Caco-2 (cell line): ENCODE results near the gene NAA30. TPM values are rescaled to one million over a fixed set of nuclear protein-coding genes. Genes with fewer than 3 reads are reported as not detected.
A peak's percentile ranks its signal among the peaks of the same experiment; 100 is the strongest.

Source experiments
- BruUV-seq: library from RNA; stranded (reverse); fragments of 400-500 nt; replicated peaks from 2 replicates; lab custom pipeline; 2021; lab: Mats Ljungman, UMichigan
- CTCF ChIA-PET: fragments of 300-600 bp; sonication (Branson Sonifier 250); formaldehyde crosslinking; loops from one replicate; lab custom pipeline; 2022; ENCODE audit warnings: antibody characterized with exemption; lab: Charles Lee
- POLR2A ChIA-PET: fragments of 300-600 bp; sonication (Branson Sonifier 250); formaldehyde crosslinking; loops from one replicate; lab custom pipeline; 2022; ENCODE audit warnings: antibody characterized with exemption; lab: Charles Lee
- DNase-seq, 2 experiments: peaks; one replicate each; pipeline versions ENCODE4 v3.0.0 to v3.0.0-alpha.2; 2020 to 2022
- H3K27me3 ChIP-seq: replicated peaks from 2 replicates; pipeline ENCODE4 v1.6.0; 2011; ENCODE audit warnings: low read length; ENCODE audit not compliant: control insufficient read depth, insufficient read depth
- H3K36me3 ChIP-seq: 2 replicates; pipeline ENCODE4 v1.5.1; 2011; ENCODE audit warnings: low read length; ENCODE audit not compliant: control insufficient read depth, insufficient read depth
- H3K4me1 ChIP-seq: fragments of 250-450 bp; sonication (Bioruptor Pico); 2 replicates; pipeline ENCODE4 v1.5.1; 2020; ENCODE audit warnings: mild to moderate bottlenecking
- H3K4me3 ChIP-seq: 2 replicates; pipeline ENCODE4 v1.5.1; 2011; ENCODE audit warnings: low read depth, mild to moderate bottlenecking, control low read depth, low read length
- H3K9me3 ChIP-seq: fragments of 250-450 bp; sonication (Bioruptor Pico); 2 replicates; pipeline ENCODE4 v1.5.1; 2020; ENCODE audit warnings: mild to moderate bottlenecking, moderate library complexity
- H3K27ac Mint-ChIP-seq: one replicate; pipeline ENCODE4 v1.8.0; 2022; ENCODE audit warnings: mixed read lengths; ENCODE audit not compliant: unreplicated experiment
- H3K27me3 Mint-ChIP-seq: one replicate; pipeline ENCODE4 v1.8.0; 2022; ENCODE audit warnings: mixed read lengths; ENCODE audit not compliant: insufficient read depth, unreplicated experiment
- H3K36me3 Mint-ChIP-seq: one replicate; pipeline ENCODE4 v1.8.0; 2022; ENCODE audit warnings: mild to moderate bottlenecking, mixed read lengths; ENCODE audit not compliant: insufficient read depth, unreplicated experiment
- H3K4me1 Mint-ChIP-seq: one replicate; pipeline ENCODE4 v1.8.0; 2022; ENCODE audit warnings: low read depth, mixed read lengths; ENCODE audit not compliant: unreplicated experiment
- H3K4me3 Mint-ChIP-seq: one replicate; pipeline ENCODE4 v1.8.0; 2022; ENCODE audit warnings: mild to moderate bottlenecking, moderate library complexity, mixed read lengths; ENCODE audit not compliant: unreplicated experiment
- H3K9me3 Mint-ChIP-seq: one replicate; pipeline ENCODE4 v1.8.0; 2022; ENCODE audit warnings: mixed read lengths; ENCODE audit not compliant: unreplicated experiment
- CTCF ChIP-seq, 2 experiments: fragments of 200-600 bp in 1 of 2; IDR thresholded peaks; 1 replicate in 1 of 2; 2 replicates in 1 of 2; pipeline versions ENCODE4 v1.5.1 to v1.8.0; 2011 to 2022; ENCODE audit warnings: antibody characterized with exemption in 1 of 2, control low read depth in 1 of 2, inconsistent platforms in 1 of 2, low read depth in 1 of 2, low read length in 1 of 2, mild to moderate bottlenecking in 1 of 2, moderate library complexity in 1 of 2; ENCODE audit not compliant: insufficient read depth in 1 of 2, severe bottlenecking in 1 of 2, unreplicated experiment in 1 of 2
- intact Hi-C: fragments of 100-400 bp; cut with micrococcal nuclease; formaldehyde crosslinking; loops from one replicate; pipeline ENCODE4 v1.10.0; 2022; ENCODE audit not compliant: unreplicated experiment
- total RNA-seq: library from RNA; stranded (reverse); gene quantifications from 2 replicates; pipeline ENCODE4 v1.2.3, GENCODE V29; 2022

NAA30 gene
- total RNA-seq, 1 experiment from 2014 or later, result 23.7 TPM

DNA sequence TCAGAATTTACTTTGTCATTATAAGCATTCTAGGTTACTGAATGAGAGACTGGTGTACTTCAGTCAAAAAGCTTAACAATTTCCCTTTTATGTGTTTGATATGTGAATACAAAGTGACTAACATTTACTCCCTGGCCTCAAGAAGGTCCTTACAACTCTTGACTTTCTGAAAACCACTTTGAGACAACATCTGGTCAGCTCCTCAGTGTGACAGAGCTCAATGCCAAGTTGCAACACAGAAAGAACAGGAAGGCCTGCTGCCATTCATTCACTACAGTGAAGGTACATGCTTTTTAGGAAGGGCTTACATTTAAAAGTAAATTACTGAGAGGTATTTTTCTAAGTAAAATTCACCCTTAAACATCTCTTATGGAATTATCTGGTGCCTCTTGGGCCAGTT lies 2.3 kb upstream of the NAA30 start:
- intact Hi-C loops, result no loop called here
- CTCF ChIA-PET, result no interaction called here
- Mint-ChIP-seq H3K4me1 (peaks cover 16% of the 10 kb centered on the region), H3K27ac (no peak overlapping the region), H3K36me3 (peaks cover 10% of the 10 kb centered on the region), H3K9me3 (no peaks in the 10 kb centered on the region), H3K4me3 (no peak overlapping the region), H3K27me3 (no peaks in the 10 kb centered on the region)
- no peak for DNase-seq
- Histone ChIP-seq H3K9me3 (no peaks in the 10 kb centered on the region), H3K4me1 (peaks cover 13% of the 10 kb centered on the region), H3K27me3 (no peaks in the 10 kb centered on the region), H3K4me3 (no peak overlapping the region), H3K36me3 (no peaks in the 10 kb centered on the region)
- no TSS peak for BruUV-seq
- no peak for TF ChIP-seq CTCF (IDR thresholded peaks at IDR 0.05; ENCODE audit: insufficient read depth in 1 of 2, low read depth in 1 of 2, low read length in 1 of 2, severe bottlenecking in 1 of 2, unreplicated experiment in 1 of 2)
- POLR2A ChIA-PET, result no interaction called here

DNA sequence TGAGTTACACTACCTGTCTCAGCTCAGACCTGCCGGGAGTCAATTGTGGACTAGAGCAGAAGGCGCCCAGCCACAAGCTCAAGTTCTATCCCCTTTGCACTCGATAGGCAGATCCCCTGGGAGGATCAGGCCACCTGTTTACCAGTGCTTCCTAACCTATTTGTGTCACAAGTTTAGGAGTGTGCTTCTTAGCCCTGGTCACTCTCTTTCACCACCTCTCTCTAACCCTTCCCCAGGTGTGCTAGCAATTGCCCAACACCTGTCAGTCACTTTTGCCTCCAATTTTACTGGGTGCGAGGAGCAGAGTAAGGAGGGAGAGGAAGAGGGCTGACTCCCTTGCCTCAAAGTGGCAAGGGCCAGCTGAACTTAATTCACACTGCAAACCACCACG lies 745 bp upstream of the NAA30 start:
- Histone ChIP-seq H3K9me3 (no peaks in the 10 kb centered on the region), H3K27me3 (no peaks in the 10 kb centered on the region), H3K4me3 (peak overlapping the region; percentile 94), H3K36me3 (no peaks in the 10 kb centered on the region), H3K4me1 (peaks cover 12% of the 10 kb centered on the region)
- H3K27ac Mint-ChIP-seq, result peak overlapping the region; percentile 81
- intact Hi-C loops, result loop anchor here (2.0 to 5.0 kb wide), 2 partner anchors 27 to 72 kb away; no protein-coding TSS in a partner anchor
- ChIA-PET POLR2A (interaction anchor here (0.6 to 1.1 kb wide), 2 partner anchors 121 kb away, joined by 3 to 4 read pairs; partner anchors contain the start of genes AP5M1 and EXOC5), CTCF (interaction anchor here (0.6 kb wide), 1 partner anchor 1747 kb away, joined by 4 read pairs; no protein-coding TSS in a partner anchor)
- DNase-seq, result peak; percentile 51
- H3K27me3 Mint-ChIP-seq, result no peaks in the 10 kb centered on the region
- TF ChIP-seq CTCF (IDR thresholded peaks at IDR 0.05; ENCODE audit: insufficient read depth in 1 of 2, low read depth in 1 of 2, low read length in 1 of 2, severe bottlenecking in 1 of 2, unreplicated experiment in 1 of 2), result no peak
- TSS peak; percentile 94 for BruUV-seq
- peaks cover 11% of the 10 kb centered on the region for H3K4me1 Mint-ChIP-seq
- peak overlapping the region; percentile 80 for H3K4me3 Mint-ChIP-seq
- peaks cover 16% of the 10 kb centered on the region for H3K36me3 Mint-ChIP-seq
- H3K9me3 Mint-ChIP-seq, result no peaks in the 10 kb centered on the region

DNA sequence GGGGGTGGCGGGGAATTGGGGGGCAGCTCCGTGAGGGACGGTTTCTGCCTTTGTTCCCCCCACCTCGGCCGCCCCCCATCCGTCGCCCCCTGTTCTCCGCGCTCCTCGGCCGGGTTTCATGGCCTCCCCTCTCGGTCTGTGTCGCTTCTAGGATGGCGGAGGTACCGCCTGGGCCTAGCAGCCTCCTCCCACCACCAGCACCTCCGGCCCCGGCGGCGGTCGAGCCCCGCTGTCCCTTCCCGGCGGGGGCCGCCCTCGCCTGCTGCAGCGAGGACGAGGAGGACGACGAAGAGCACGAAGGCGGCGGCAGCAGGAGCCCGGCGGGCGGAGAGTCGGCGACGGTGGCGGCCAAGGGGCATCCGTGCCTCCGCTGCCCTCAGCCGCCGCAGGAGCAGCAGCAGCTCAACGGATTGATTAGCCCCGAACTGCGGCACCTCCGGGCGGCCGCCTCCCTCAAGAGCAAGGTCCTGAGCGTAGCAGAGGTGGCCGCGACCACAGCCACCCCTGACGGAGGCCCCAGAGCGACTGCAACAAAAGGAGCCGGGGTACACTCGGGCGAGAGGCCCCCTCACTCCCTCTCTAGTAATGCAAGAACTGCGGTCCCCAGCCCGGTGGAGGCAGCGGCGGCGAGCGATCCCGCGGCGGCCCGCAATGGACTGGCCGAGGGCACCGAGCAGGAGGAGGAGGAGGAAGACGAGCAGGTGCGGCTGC lies 575 bp downstream of the NAA30 start:
- H3K27me3 ChIP-seq, result no peaks in the 10 kb centered on the region
- peaks cover 13% of the 10 kb centered on the region for H3K4me1 ChIP-seq
- H3K27ac Mint-ChIP-seq, result peak overlapping the region; percentile 81
- H3K36me3 Mint-ChIP-seq, result peaks cover 19% of the 10 kb centered on the region
- peak; percentile 42 to 60 for DNase-seq
- peak overlapping the region; percentile 94 for H3K4me3 ChIP-seq
- H3K9me3 Mint-ChIP-seq, result no peaks in the 10 kb centered on the region
- peaks cover 3% of the 10 kb centered on the region for H3K4me1 Mint-ChIP-seq
- H3K9me3 ChIP-seq, result no peaks in the 10 kb centered on the region
- no peaks in the 10 kb centered on the region for H3K36me3 ChIP-seq
- H3K27me3 Mint-ChIP-seq, result no peaks in the 10 kb centered on the region
- BruUV-seq, result no TSS peak
- ChIA-PET POLR2A (interaction anchor here (1.1 kb wide), 1 partner anchor 122 kb away, joined by 3 read pairs; the partner anchor contains the start of genes AP5M1 and EXOC5), CTCF (interaction anchor here (0.6 to 0.7 kb wide), 5 partner anchors 77 to 857 kb away, joined by 3 to 7 read pairs (median 5); partner anchors contain the start of genes AP5M1 and EXOC5)
- TF ChIP-seq CTCF (IDR thresholded peaks at IDR 0.05; ENCODE audit: insufficient read depth in 1 of 2, low read depth in 1 of 2, low read length in 1 of 2, severe bottlenecking in 1 of 2, unreplicated experiment in 1 of 2), result no peak
- H3K4me3 Mint-ChIP-seq, result peak overlapping the region; percentile 80
- intact Hi-C loops, result loop anchor here (2.0 to 5.0 kb wide), 2 partner anchors 28 to 74 kb away; no protein-coding TSS in a partner anchor
